B cell (primary cell): ENCODE results near the gene ABHD2.

ENCODE experiments used
- CTCF ChIP-seq: fragments of 200-600 bp; IDR thresholded peaks from one replicate; pipeline ENCODE4 v1.8.0; 2022; ENCODE audit warnings: antibody characterized with exemption, mild to moderate bottlenecking
- EZH2 ChIP-seq: IDR thresholded peaks from 2 replicates; pipeline ENCODE4 v1.6.1; 2012; ENCODE audit warnings: borderline replicate concordance, low read depth, mild to moderate bottlenecking, moderate library complexity, low read length; ENCODE audit not compliant: insufficient read depth, poor library complexity, severe bottlenecking

- no peak for TF ChIP-seq CTCF
- TF ChIP-seq EZH2, result no peak
These were observed 128.8 kb downstream of the ABHD2 start for GRCh38 chr15:89217031-89217430.
